ENCODE data around the gene HHEX. TPM values are rescaled to one million over a fixed set of nuclear protein-coding genes. Genes with fewer than 3 reads are reported as not detected.

HHEX gene
- total RNA-seq, 6 experiments from 2014 or later = 26.8 to 73.2 (median 42.0) TPM

DNA sequence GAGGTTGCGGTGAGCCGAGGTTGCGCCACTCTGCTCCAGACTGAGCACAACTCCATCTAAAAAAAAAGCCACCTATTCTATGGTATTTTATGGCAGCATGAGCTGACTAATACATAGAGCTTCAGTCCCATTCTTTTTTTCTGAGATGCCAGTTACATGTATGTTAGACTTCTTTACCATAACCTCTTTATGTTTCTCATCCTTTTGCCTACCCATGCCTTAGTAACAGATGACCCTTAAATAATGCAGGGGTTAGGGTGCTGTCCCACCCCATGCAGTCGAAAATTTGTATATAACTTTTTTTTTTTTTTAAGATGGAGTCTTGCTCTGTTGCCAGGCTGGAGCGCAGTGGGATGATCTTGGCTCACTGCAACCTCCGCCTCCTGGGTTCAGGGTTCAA, 22.7 kb upstream of the HHEX start:
- ATAC-seq = no peak
- no peaks in the 10 kb centered on the region for H3K4me1 ChIP-seq
- peaks cover 0 to 2% (median 0%) of the 10 kb centered on the region in 4 donors for H3K9me3 ChIP-seq
- H3K36me3 ChIP-seq = no peaks in the 10 kb centered on the region
- no peak overlapping the region for H3K27ac ChIP-seq
- 100% methylated on average over 5 of the region's 6 CpGs for WGBS (ENCODE audit: insufficient coverage, low coverage, low lambda C conversion rate, missing lambda C conversion rate)
- intact Hi-C loops (cut with DNase I) = no loop called here
- TF ChIP-seq POLR2A (IDR thresholded peaks at IDR 0.05) = no peak
- TF ChIP-seq, protein P1, sequence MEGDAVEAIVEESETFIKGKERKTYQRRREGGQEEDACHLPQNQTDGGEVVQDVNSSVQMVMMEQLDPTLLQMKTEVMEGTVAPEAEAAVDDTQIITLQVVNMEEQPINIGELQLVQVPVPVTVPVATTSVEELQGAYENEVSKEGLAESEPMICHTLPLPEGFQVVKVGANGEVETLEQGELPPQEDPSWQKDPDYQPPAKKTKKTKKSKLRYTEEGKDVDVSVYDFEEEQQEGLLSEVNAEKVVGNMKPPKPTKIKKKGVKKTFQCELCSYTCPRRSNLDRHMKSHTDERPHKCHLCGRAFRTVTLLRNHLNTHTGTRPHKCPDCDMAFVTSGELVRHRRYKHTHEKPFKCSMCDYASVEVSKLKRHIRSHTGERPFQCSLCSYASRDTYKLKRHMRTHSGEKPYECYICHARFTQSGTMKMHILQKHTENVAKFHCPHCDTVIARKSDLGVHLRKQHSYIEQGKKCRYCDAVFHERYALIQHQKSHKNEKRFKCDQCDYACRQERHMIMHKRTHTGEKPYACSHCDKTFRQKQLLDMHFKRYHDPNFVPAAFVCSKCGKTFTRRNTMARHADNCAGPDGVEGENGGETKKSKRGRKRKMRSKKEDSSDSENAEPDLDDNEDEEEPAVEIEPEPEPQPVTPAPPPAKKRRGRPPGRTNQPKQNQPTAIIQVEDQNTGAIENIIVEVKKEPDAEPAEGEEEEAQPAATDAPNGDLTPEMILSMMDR (IDR thresholded peaks at IDR 0.05) = no peak
- H3K4me3 ChIP-seq = no peak overlapping the region
- no peak for DNase-seq
- no peaks in the 10 kb centered on the region for H3K27me3 ChIP-seq

DNA sequence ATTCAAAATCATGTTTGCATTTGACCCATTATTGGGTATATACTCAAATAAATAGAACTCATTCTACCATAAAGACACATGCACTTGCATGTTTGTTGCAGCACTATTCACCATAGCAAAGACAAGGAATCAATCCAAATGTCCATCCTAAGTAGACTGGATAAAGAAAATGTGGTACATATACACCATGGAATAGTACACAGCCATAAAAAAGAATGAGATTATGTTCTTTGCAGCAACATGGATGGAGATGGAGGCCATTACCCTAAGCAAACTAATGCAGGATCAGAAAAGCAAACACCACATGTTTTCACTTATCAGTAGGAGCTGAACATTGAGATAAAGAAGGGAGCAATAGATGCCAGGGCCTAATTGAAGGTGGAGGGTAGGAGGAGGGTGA, 12.0 kb upstream of the HHEX start:
- H3K36me3 ChIP-seq = no peaks in the 10 kb centered on the region
- H3K27ac ChIP-seq = no peak overlapping the region
- intact Hi-C loops (cut with DNase I) = no loop called here
- no peaks in the 10 kb centered on the region for H3K4me1 ChIP-seq
- H3K4me3 ChIP-seq = no peak overlapping the region
- DNase-seq = no peak
- no peak for TF ChIP-seq POLR2A (IDR thresholded peaks at IDR 0.05)
- TF ChIP-seq, protein P1 (IDR thresholded peaks at IDR 0.05) = no peak
- H3K9me3 ChIP-seq = no peaks in the 10 kb centered on the region
- no peak for ATAC-seq
- H3K27me3 ChIP-seq = no peaks in the 10 kb centered on the region

DNA sequence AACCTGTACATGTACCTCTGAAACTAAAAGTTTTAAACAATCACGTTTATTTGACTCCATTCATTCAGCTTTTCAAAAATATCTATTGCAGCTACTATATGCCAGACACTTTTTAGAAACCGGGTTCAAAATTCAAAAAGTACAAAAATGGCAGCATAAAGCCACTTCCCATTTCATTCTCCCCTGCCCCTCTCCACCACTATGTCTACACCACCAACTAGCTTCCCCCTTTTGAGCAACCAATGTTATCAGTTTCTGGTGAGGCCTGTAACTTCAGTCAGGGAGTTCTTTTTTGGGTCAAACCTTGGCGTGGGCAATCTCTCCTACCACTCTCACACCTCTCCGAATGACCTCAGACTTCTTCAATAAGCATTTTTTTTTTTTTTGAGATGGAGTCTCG, 11.5 kb upstream of the HHEX start:
- Histone ChIP-seq H3K4me1 (no peaks in the 10 kb centered on the region), H3K4me3 (no peak overlapping the region), H3K9me3 (no peaks in the 10 kb centered on the region), H3K27me3 (no peaks in the 10 kb centered on the region), H3K36me3 (no peaks in the 10 kb centered on the region), H3K27ac (no peak overlapping the region)
- TF ChIP-seq POLR2A (IDR thresholded peaks at IDR 0.05) = no peak
- TF ChIP-seq, protein P1 (IDR thresholded peaks at IDR 0.05) = no peak
- 88% methylated on average over 5 of the region's 5 CpGs for WGBS (ENCODE audit: insufficient coverage, low coverage, low lambda C conversion rate, missing lambda C conversion rate)
- DNase-seq = no peak
- intact Hi-C loops (cut with DNase I) = no loop called here
- ATAC-seq = no peak

DNA sequence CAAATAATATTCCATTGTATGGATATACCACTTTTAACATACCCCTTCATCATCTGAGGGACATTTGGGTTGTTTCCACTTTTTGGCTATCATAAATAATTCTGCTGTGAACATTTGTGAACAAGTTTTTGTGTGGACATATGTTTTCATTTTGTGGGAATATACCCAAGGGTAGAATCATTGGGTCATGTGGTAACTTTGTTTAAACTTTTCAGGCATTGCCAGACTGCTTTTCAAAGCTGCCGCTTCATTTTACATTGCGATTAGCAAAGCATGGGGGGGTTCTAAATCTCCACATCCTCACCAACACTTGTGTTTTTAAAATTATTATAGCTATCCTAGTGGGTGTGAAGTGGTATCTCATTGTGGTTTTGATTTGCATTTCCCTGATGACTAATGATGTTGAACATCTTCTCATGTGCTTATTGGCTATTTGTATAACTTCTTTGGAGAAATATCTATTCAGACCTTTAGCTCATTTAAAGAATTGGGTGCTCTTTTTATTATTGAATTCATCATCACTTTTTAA, 8.4 kb upstream of the HHEX start:
- no peaks in the 10 kb centered on the region for H3K36me3 ChIP-seq
- H3K27ac ChIP-seq = no peak overlapping the region
- WGBS (ENCODE audit: insufficient coverage, low coverage, low lambda C conversion rate, missing lambda C conversion rate) = 93% methylated on average over 2 of the region's 2 CpGs
- H3K4me3 ChIP-seq = no peak overlapping the region
- ATAC-seq (no peak), DNase-seq (no peak)
- no peaks in the 10 kb centered on the region for H3K27me3 ChIP-seq
- H3K4me1 ChIP-seq = no peaks in the 10 kb centered on the region
- intact Hi-C loops (cut with DNase I) = no loop called here
- no peaks in the 10 kb centered on the region for H3K9me3 ChIP-seq
- TF ChIP-seq, protein P1 (IDR thresholded peaks at IDR 0.05) = no peak
- TF ChIP-seq POLR2A (IDR thresholded peaks at IDR 0.05) = no peak

DNA sequence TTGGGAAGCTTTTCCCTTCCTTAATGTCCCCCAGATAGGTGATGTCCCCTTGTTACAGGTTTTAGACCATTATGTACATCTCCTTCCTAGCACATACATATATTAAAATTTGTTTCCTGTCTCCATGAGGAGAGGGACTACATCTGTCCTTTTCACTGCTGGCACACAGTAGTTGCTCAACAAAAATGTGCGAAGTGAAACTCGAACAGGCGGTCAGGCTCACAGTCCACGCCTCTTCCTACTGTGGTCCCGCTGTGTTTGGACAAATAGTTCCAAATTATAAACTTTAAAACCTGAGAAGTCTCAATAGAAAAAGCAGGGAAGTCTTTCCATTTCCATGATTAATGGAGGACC, 1.2 kb upstream of the HHEX start:
- ATAC-seq = no peak
- Histone ChIP-seq H3K27me3 (no peaks in the 10 kb centered on the region), H3K4me1 (peaks cover 0 to 12% (median under 1%) of the 10 kb centered on the region in 4 donors), H3K4me3 (peak overlapping the region; percentile 82 to 88 (median 85)), H3K36me3 (no peaks in the 10 kb centered on the region), H3K27ac (peak overlapping the region; percentile 85 to 94 (median 89)), H3K9me3 (no peaks in the 10 kb centered on the region)
- TF ChIP-seq POLR2A (IDR thresholded peaks at IDR 0.05) = no peak
- TF ChIP-seq, protein P1 (IDR thresholded peaks at IDR 0.05) = no peak
- 8% methylated on average over 5 of the region's 5 CpGs for WGBS (ENCODE audit: insufficient coverage, low coverage, low lambda C conversion rate, missing lambda C conversion rate)
- intact Hi-C loops (cut with DNase I) = no loop called here
- DNase-seq = no peak

All from right lobe of liver (tissue), 6 donors.